H1 (cell line): ENCODE results near the gene NELFE. TPM values are rescaled to one million over a fixed set of nuclear protein-coding genes. Genes with fewer than 3 reads are reported as not detected.

Experiments used
- CTCF ChIA-PET: fragments of 300-600 bp; sonication (Branson Sonifier 250); formaldehyde crosslinking; loops from one replicate; lab custom pipeline; 2021; ENCODE audit not compliant: partially characterized antibody; lab: Charles Lee
- POLR2A ChIA-PET: fragments of 300-600 bp; sonication (Branson Sonifier 250); formaldehyde crosslinking; loops from one replicate; lab custom pipeline; 2021; ENCODE audit warnings: inconsistent platforms; ENCODE audit not compliant: partially characterized antibody; lab: Charles Lee
- DNase-seq, 2 experiments: peaks; one replicate each; pipeline versions ENCODE4 v3.0.0 to v3.0.0-alpha.2; 2010 to 2022; ENCODE audit warnings: low spot score in 2 of 2, low read depth in 1 of 2, mixed read lengths in 1 of 2
- FAIRE-seq: peaks from 2 replicates; lab custom pipeline; 2011; peaks lifted over from hg19 to GRCh38; lab: Jason Lieb, UNC
- H2AFZ ChIP-seq: 2 replicates; pipeline ENCODE4 v1.8.1; 2012; ENCODE audit warnings: low read length, inconsistent platforms
- H2AK5ac ChIP-seq: 2 replicates; pipeline ENCODE4 v1.6.1; 2013; ENCODE audit warnings: low read depth, low read length
- H2BK120ac ChIP-seq: replicated peaks from 2 replicates; pipeline ENCODE3; 2013; ENCODE audit warnings: low read depth, low read length, inconsistent platforms
- H2BK12ac ChIP-seq: 2 replicates; pipeline ENCODE4 v1.6.1; 2013; ENCODE audit warnings: low read depth, low read length
- H2BK15ac ChIP-seq: 2 replicates; pipeline ENCODE4 v1.6.1; 2013; ENCODE audit warnings: low read length
- H2BK20ac ChIP-seq: 2 replicates; pipeline ENCODE4 v1.6.1; 2013; ENCODE audit warnings: low read length
- H2BK5ac ChIP-seq: 2 replicates; pipeline ENCODE4 v1.6.1; 2013; ENCODE audit warnings: low read depth, low read length
- H3K14ac ChIP-seq: 2 replicates; pipeline ENCODE4 v1.6.1; 2013; ENCODE audit warnings: inconsistent platforms; ENCODE audit not compliant: insufficient read length
- H3K18ac ChIP-seq: 2 replicates; pipeline ENCODE4 v1.6.1; 2013; ENCODE audit warnings: low read length; ENCODE audit errors: extremely low read depth
- H3K23ac ChIP-seq: 2 replicates; pipeline ENCODE4 v1.6.1; 2013; ENCODE audit warnings: inconsistent platforms; ENCODE audit not compliant: insufficient read length
- H3K23me2 ChIP-seq: 2 replicates; pipeline ENCODE4 v1.6.1; 2013; ENCODE audit warnings: low read depth, low read length
- H3K27ac ChIP-seq: 2 replicates; pipeline ENCODE4 v1.6.1; 2011; ENCODE audit warnings: low read depth, low read length, inconsistent platforms
- H3K27me3 ChIP-seq, 4 experiments: replicated peaks in 1 of 4; 1 replicate in 1 of 4; 2 replicates in 3 of 4; pipeline versions ENCODE4 v1.6.1 to v1.8.1; 2011 to 2013; ENCODE audit warnings: low read length in 3 of 4, mild to moderate bottlenecking in 3 of 4, inconsistent platforms in 2 of 4, mixed read lengths in 2 of 4, moderate library complexity in 1 of 4; ENCODE audit not compliant: control insufficient read depth in 3 of 4, insufficient read depth in 3 of 4; ENCODE audit errors: extremely low read depth in 1 of 4
- H3K36me3 ChIP-seq, 4 experiments: 2 replicates each; pipeline versions ENCODE4 v1.6.1 to v1.8.1; 2011 to 2013; ENCODE audit warnings: mild to moderate bottlenecking in 4 of 4, low read length in 3 of 4, moderate library complexity in 2 of 4, control low read depth in 1 of 4, inconsistent platforms in 1 of 4; ENCODE audit not compliant: insufficient read depth in 4 of 4, control insufficient read depth in 2 of 4
- H3K4ac ChIP-seq: replicated peaks from 2 replicates; pipeline ENCODE3; 2013; ENCODE audit warnings: low read length, low read depth, mixed read lengths, inconsistent platforms; ENCODE audit not compliant: insufficient read length
- H3K4me1 ChIP-seq, 4 experiments: replicated peaks in 1 of 4; 1 replicate in 1 of 4; 2 replicates in 3 of 4; pipeline versions ENCODE4 v1.6.1 to v1.8.1; 2011 to 2013; ENCODE audit warnings: low read length in 3 of 4, inconsistent platforms in 2 of 4, mixed read lengths in 1 of 4; ENCODE audit not compliant: insufficient read depth in 4 of 4, control insufficient read depth in 3 of 4
- H3K4me2 ChIP-seq, 2 experiments: 2 replicates each; pipeline versions ENCODE4 v1.6.1 to v1.8.1; 2011 to 2013; ENCODE audit warnings: low read depth in 2 of 2, low read length in 2 of 2, control low read depth in 1 of 2, inconsistent platforms in 1 of 2, mild to moderate bottlenecking in 1 of 2; ENCODE audit not compliant: insufficient read depth in 1 of 2
- H3K4me3 ChIP-seq, 4 experiments: fragments of 200-600, 300-600 bp in 1 of 4; sonication (generic), shearing (Covaris generic), sonication (Bioruptor Twin) in 1 of 4; 2 replicates each; pipeline versions ENCODE4 v1.5.1 to v1.8.1; 2011 to 2016; ENCODE audit warnings: low read length in 4 of 4, low read depth in 3 of 4, control low read depth in 2 of 4, inconsistent platforms in 2 of 4, mild to moderate bottlenecking in 2 of 4, mixed read lengths in 1 of 4, moderate library complexity in 1 of 4; ENCODE audit not compliant: insufficient read depth in 2 of 4; ENCODE audit errors: extremely low read depth in 1 of 4
- H3K56ac ChIP-seq: replicated peaks from 2 replicates; pipeline ENCODE3; 2013; ENCODE audit warnings: low read depth, mild to moderate bottlenecking, mixed read lengths, low read length, inconsistent platforms; ENCODE audit not compliant: insufficient read length
- H3K79me1 ChIP-seq: 2 replicates; pipeline ENCODE4 v1.6.1; 2013; ENCODE audit warnings: low read depth, low read length, control low read depth
- H3K79me2 ChIP-seq, 2 experiments: 2 replicates each; pipeline versions ENCODE4 v1.6.1 to v1.8.1; 2012 to 2013; ENCODE audit warnings: low read length in 2 of 2, mild to moderate bottlenecking in 2 of 2, inconsistent platforms in 1 of 2; ENCODE audit not compliant: insufficient read depth in 2 of 2, control insufficient read depth in 1 of 2
- H3K9ac ChIP-seq, 4 experiments: replicated peaks in 1 of 4; 1 replicate in 1 of 4; 2 replicates in 3 of 4; pipeline versions ENCODE4 v1.6.1 to v1.8.1; 2011 to 2013; ENCODE audit warnings: low read depth in 3 of 4, low read length in 3 of 4, control low read depth in 2 of 4, mild to moderate bottlenecking in 2 of 4, moderate library complexity in 2 of 4, inconsistent platforms in 1 of 4; ENCODE audit errors: extremely low read depth in 1 of 4
- H3K9me3 ChIP-seq, 2 experiments: 2 replicates each; pipeline versions ENCODE4 v1.6.1 to v1.8.1; 2012 to 2013; ENCODE audit warnings: mild to moderate bottlenecking in 2 of 2, moderate library complexity in 2 of 2, control low read depth in 1 of 2, inconsistent platforms in 1 of 2, low read depth in 1 of 2, low read length in 1 of 2, mixed read lengths in 1 of 2; ENCODE audit not compliant: insufficient read depth in 2 of 2
- H4K20me1 ChIP-seq, 2 experiments: replicated peaks in 1 of 2; 2 replicates each; pipeline versions ENCODE3 to v1.8.1; 2011 to 2013; ENCODE audit warnings: inconsistent platforms in 2 of 2, low read length in 2 of 2, mild to moderate bottlenecking in 1 of 2; ENCODE audit not compliant: insufficient read depth in 2 of 2, control insufficient read depth in 1 of 2
- H4K5ac ChIP-seq: 2 replicates; pipeline ENCODE4 v1.6.1; 2013; ENCODE audit warnings: low read length, low read depth, mixed read lengths, inconsistent platforms; ENCODE audit not compliant: insufficient read length
- H4K8ac ChIP-seq: 2 replicates; pipeline ENCODE4 v1.8.0; 2013; ENCODE audit warnings: mild to moderate bottlenecking, moderate library complexity, low read length, inconsistent platforms; ENCODE audit not compliant: insufficient read depth; ENCODE audit errors: extremely low read depth
- H4K91ac ChIP-seq: replicated peaks from 2 replicates; pipeline ENCODE3; 2013; ENCODE audit warnings: low read length, mixed read lengths, inconsistent platforms; ENCODE audit not compliant: insufficient read length
- CHD2 ChIP-seq: IDR thresholded peaks from 2 replicates; pipeline ENCODE4 v1.6.1; 2012; ENCODE audit warnings: low read length, improper control_type of control experiment
- CREB1 ChIP-seq: IDR thresholded peaks from 2 replicates; pipeline ENCODE4 v1.6.1; 2012; ENCODE audit warnings: inconsistent platforms
- GABPA ChIP-seq: IDR thresholded peaks from 2 replicates; pipeline ENCODE4 v1.6.1; 2011; ENCODE audit warnings: mild to moderate bottlenecking, low read length, moderate library complexity, borderline replicate concordance; ENCODE audit not compliant: insufficient read depth
- GTF2F1 ChIP-seq: IDR thresholded peaks from 2 replicates; pipeline ENCODE4 v1.6.1; 2012; ENCODE audit warnings: low read depth, low read length, improper control_type of control experiment, borderline replicate concordance
- HDAC6 ChIP-seq: IDR thresholded peaks from one replicate; pipeline ENCODE4 v1.7.1; 2012; ENCODE audit warnings: low read depth, mild to moderate bottlenecking, inconsistent platforms, low read length, moderate library complexity
- TCF12 ChIP-seq: IDR thresholded peaks from 2 replicates; pipeline ENCODE4 v1.6.1; 2011; ENCODE audit warnings: low read depth, mild to moderate bottlenecking, low read length
- WGBS, 2 experiments: shearing (Covaris generic) in 1 of 2; methylation state at CpG; one replicate each; pipeline versions ENCODE4 v1.1.6 to v1.1.7; 2013 to 2015; ENCODE audit warnings: low lambda C conversion rate in 2 of 2, mixed read lengths in 2 of 2, inconsistent platforms in 1 of 2, low coverage in 1 of 2, missing lambda C conversion rate in 1 of 2; ENCODE audit not compliant: insufficient replicate concordance in 2 of 2, insufficient coverage in 1 of 2, insufficient read length in 1 of 2; ENCODE audit errors: extremely low coverage in 1 of 2, missing lambda C conversion rate in 1 of 2; 5-methylcytosine and 5-hydroxymethylcytosine counted together
- polyA plus RNA-seq, 7 experiments: library from polyadenylated mRNA; depleted of rRNA in 3 of 7; stranded (reverse) in 5 of 7; unstranded in 2 of 7; fragments of >200 nt in 5 of 7; fragments of 200-250 nt in 2 of 7; gene quantifications; 1 replicate in 5 of 7; 2 replicates in 1 of 7; 4 replicates in 1 of 7; pipeline versions ENCODE4 v1.2.1 to v1.2.3, GENCODE V29; 2011 to 2013; ENCODE audit warnings: missing spikeins in 2 of 7, mixed read lengths in 2 of 7
- total RNA-seq: library from RNA; stranded (reverse); fragmentation: NEBNext Ultra II Directional; extraction: Animal tissue kit (Norgen Biotek cat#: 25700); gene quantifications from 2 replicates; pipeline ENCODE4 v1.2.1, GENCODE V29; 2021

The NELFE gene
- total and polyA plus RNA-seq, 2 of the 8 experiments (the other 6 are each of a cell fraction or from before 2014, with no cell fraction given): 49.2 to 71.5 TPM

DNA sequence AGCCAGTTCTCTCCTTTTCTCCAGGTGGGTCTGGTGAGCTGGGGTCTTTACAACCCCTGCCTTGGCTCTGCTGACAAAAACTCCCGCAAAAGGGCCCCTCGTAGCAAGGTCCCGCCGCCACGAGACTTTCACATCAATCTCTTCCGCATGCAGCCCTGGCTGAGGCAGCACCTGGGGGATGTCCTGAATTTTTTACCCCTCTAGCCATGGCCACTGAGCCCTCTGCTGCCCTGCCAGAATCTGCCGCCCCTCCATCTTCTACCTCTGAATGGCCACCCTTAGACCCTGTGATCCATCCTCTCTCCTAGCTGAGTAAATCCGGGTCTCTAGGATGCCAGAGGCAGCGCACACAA, 13.6 kb downstream of the NELFE start:
- Histone ChIP-seq H3K27ac (no peak overlapping the region), H3K9ac (no peak overlapping the region), H3K79me1 (no peaks in the 10 kb centered on the region), H3K79me2 (no peaks in the 10 kb centered on the region), H3K56ac (no peak overlapping the region), H3K4ac (no peak overlapping the region), H3K4me3 (no peak overlapping the region), H3K23ac (no peak overlapping the region), H3K14ac (no peak overlapping the region), H3K27me3 (peaks cover 0 to 11% (median 2%) of the 10 kb centered on the region in 4 experiments; a peak in 3 of 7 replicates), H3K4me2 (no peak overlapping the region), H3K4me1 (peaks cover 0 to 5% (median 0%) of the 10 kb centered on the region in 4 experiments; a peak in 1 of 7 replicates), H2BK20ac (no peak overlapping the region), H4K5ac (no peak overlapping the region), H2BK5ac (no peak overlapping the region), H2BK15ac (no peak overlapping the region), H3K23me2 (no peaks in the 10 kb centered on the region), H3K36me3 (no peaks in the 10 kb centered on the region), H2AFZ (no peak overlapping the region), H2BK120ac (no peak overlapping the region), H2AK5ac (no peak overlapping the region), H4K20me1 (no peaks in the 10 kb centered on the region), H4K8ac (peak overlapping the region; percentile 64; the same call in 1 of the 2 replicates), H3K9me3 (no peaks in the 10 kb centered on the region), H3K18ac (no peak overlapping the region), H4K91ac (no peak overlapping the region), H2BK12ac (no peak overlapping the region)
- CTCF ChIA-PET: interaction anchor here (0.9 to 7.8 kb wide), 6 partner anchors 7 to 102 kb away, joined by 3 to 53 read pairs (median 4); no protein-coding TSS in a partner anchor
- DNase-seq: no peak
- POLR2A ChIA-PET: interaction anchor here (0.6 to 3.4 kb wide), 14 partner anchors 9 to 282 kb away, joined by 3 to 16 read pairs (median 4); partner anchors contain the start of genes DXO, NELFE and SKIC2
- no peak for FAIRE-seq
- 90% methylated on average over 9 of the region's 9 CpGs; no CpG with 5 or more reads in 1 of the 2 experiments for WGBS, 2 experiments
- TF ChIP-seq CHD2 (no peak), GTF2F1 (no peak), CREB1 (no peak), GABPA (no peak), HDAC6 (no peak), TCF12 (no peak)
